ENCODE results near the gene KLHDC9. TPM values are rescaled to one million over a fixed set of nuclear protein-coding genes. Genes with fewer than 3 reads are reported as not detected.
"Not testable (repeated sequence)": the region's sequence is repeated elsewhere in the genome, so short reads cannot be mapped to it uniquely, and the experiment has no call there.

Gene KLHDC9
- total and polyA plus RNA-seq, 2 donors, result 1.9 to 4.7 TPM

DNA sequence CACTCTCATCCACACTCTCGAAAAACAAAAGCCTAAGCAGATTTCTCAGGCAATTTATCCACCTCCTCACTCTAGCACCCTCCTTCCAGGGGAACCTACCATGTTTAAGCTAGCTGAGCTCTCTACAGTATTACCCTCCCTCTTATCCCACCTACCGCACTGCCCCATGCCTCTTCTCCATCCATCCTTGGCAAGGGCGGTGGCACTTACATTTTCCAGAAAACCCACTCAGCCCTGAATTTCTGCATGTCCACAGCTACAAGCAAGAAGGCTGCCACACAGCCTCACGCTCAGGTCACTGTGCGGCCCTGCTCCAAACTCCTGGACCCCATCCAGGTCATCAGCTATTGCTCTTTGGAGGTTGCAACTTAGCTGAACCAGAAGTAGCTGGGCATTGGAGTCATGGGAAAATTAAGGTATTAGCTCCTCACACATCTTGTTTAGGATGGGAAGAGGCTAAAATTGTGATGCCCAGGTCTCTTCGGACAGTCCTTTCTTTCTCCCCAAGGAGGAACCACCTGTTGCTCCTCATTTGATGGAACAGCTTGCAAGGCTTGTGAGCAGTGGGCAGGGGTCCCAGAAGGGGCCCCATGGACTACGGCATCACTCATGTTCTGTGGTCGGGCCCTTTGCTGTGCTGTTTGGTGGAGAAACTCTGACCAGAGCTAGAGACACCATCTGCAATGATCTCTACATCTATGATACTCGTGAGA lies 1.1 kb downstream of the KLHDC9 start:
- H3K4me1 ChIP-seq (ENCODE audit: control insufficient read depth in 2 of 2, insufficient read depth in 2 of 2, low read length in 2 of 2), result peaks cover 11 to 20% of the 10 kb centered on the region in 2 donors
- H3K4me3 ChIP-seq (ENCODE audit: low read length in 2 of 2), result peak overlapping the region in 1 of 2 donors; percentile 24
- peaks cover 2 to 14% of the 10 kb centered on the region in 2 donors for H3K27me3 ChIP-seq (ENCODE audit: control insufficient read depth in 2 of 2, insufficient read depth in 1 of 2, low read length in 1 of 2)
- H3K36me3 ChIP-seq (ENCODE audit: control insufficient read depth in 2 of 2, insufficient read depth in 2 of 2, low read length in 1 of 2), result peaks cover 21 to 27% of the 10 kb centered on the region in 2 donors
- 96% methylated on average over 9 of the region's 9 CpGs for WGBS
- H3K9me3 ChIP-seq (ENCODE audit: control insufficient read depth in 2 of 2, insufficient read depth in 1 of 2, low read length in 1 of 2), result peaks cover 0 to 5% of the 10 kb centered on the region in 2 donors
- no peak overlapping the region for H3K27ac ChIP-seq (ENCODE audit: low read depth in 1 of 2, low read length in 1 of 2)
- no peak for DNase-seq (ENCODE audit: low read depth in 6 of 9, low spot score in 9 of 9)

DNA sequence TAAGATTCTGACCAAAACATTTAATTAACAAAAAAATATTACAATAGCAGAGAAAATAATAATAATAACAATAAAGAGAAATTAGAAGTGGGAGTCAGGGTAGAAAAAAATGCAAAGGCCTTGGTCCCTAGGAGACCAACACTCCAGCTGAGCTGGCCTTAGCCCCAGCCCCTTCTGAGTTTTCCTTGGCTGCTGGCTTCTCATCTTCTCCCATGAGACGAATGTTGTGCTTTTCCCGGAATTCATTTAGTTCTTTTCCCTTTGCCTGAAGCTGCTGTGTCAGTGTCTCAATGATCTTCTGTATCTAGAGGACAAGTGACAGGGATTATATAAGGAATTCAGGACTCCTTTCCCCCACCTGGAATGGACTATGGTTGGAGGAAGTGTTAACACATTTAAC lies 2.4 kb downstream of the KLHDC9 start:
- H3K36me3 ChIP-seq (ENCODE audit: control insufficient read depth in 2 of 2, insufficient read depth in 2 of 2, low read length in 1 of 2), result peaks cover 21 to 27% of the 10 kb centered on the region in 2 donors

DNA sequence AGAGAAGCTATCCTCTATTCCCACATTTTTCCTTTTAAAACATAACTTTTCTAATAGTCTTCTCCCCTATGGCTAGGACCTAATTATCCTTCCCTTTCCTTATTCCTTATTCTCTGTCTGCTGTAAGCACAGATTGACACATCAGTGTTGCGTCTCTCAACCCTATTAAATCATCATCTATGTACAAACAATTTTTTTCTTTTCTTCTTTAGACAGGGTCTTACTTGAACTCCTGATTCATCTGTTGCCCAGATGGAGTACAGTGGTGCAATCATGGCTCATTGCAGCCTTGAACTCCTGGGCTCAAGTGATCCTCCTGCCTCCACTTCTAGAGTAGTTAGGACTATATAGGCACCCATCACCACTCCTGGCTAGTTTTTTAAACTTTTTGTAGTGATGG lies 8.3 kb downstream of the KLHDC9 start:
- Histone ChIP-seq H3K27ac (ENCODE audit: low read depth in 1 of 2, low read length in 1 of 2) (no peak overlapping the region), H3K4me3 (ENCODE audit: low read length in 2 of 2) (no peak overlapping the region), H3K36me3 (ENCODE audit: control insufficient read depth in 2 of 2, insufficient read depth in 2 of 2, low read length in 1 of 2) (peaks cover 13 to 19% of the 10 kb centered on the region in 2 donors), H3K27me3 (ENCODE audit: control insufficient read depth in 2 of 2, insufficient read depth in 1 of 2, low read length in 1 of 2) (no peaks in the 10 kb centered on the region), H3K9me3 (ENCODE audit: control insufficient read depth in 2 of 2, insufficient read depth in 1 of 2, low read length in 1 of 2) (no peaks in the 10 kb centered on the region), H3K4me1 (ENCODE audit: control insufficient read depth in 2 of 2, insufficient read depth in 2 of 2, low read length in 2 of 2) (no peaks in the 10 kb centered on the region)
- DNase-seq (ENCODE audit: low read depth in 6 of 9, low spot score in 9 of 9), result no peak
- 99% methylated on average over 1 of the region's 1 CpG for whole genome bisulfite sequencing

More for the DNA sequence above, 2.4 kb downstream of the KLHDC9 start:
- DNase-seq (ENCODE audit: low read depth in 6 of 9, low spot score in 9 of 9), result no peak
- Histone ChIP-seq H3K27ac (ENCODE audit: low read depth in 1 of 2, low read length in 1 of 2) (no peak overlapping the region), H3K27me3 (ENCODE audit: control insufficient read depth in 2 of 2, insufficient read depth in 1 of 2, low read length in 1 of 2) (peaks cover 2 to 14% of the 10 kb centered on the region in 2 donors), H3K4me3 (ENCODE audit: low read length in 2 of 2) (no peak overlapping the region), H3K4me1 (ENCODE audit: control insufficient read depth in 2 of 2, insufficient read depth in 2 of 2, low read length in 2 of 2) (peaks cover 11 to 20% of the 10 kb centered on the region in 2 donors), H3K9me3 (ENCODE audit: control insufficient read depth in 2 of 2, insufficient read depth in 1 of 2, low read length in 1 of 2) (peaks cover 0 to 5% of the 10 kb centered on the region in 2 donors)
- 98% methylated on average over 2 of the region's 2 CpGs for WGBS

DNA sequence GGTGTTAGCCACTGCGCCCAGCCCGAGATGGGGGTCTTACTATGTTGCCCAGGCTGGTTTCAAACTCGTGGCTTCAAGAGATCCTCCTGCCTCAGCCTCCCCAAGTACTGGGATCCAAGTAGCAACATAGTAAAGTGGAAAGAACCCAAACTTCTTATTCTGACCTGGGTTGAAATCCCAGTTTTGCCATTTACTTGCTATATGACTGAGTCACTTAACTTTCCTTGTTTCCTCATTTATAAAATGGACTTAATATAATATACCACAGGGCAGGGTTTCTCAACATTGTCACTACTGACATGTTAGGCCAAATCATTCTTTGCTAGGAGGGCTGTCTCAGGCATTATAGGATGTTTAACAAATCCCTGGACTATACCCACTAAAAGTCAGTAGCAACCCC lies 13.0 kb downstream of the KLHDC9 start:
- Histone ChIP-seq H3K27me3 (ENCODE audit: control insufficient read depth in 2 of 2, insufficient read depth in 1 of 2, low read length in 1 of 2) (no peaks in the 10 kb centered on the region), H3K4me1 (ENCODE audit: control insufficient read depth in 2 of 2, insufficient read depth in 2 of 2, low read length in 2 of 2) (peaks cover 0 to 4% of the 10 kb centered on the region in 2 donors), H3K27ac (ENCODE audit: low read depth in 1 of 2, low read length in 1 of 2) (no peak overlapping the region), H3K36me3 (ENCODE audit: control insufficient read depth in 2 of 2, insufficient read depth in 2 of 2, low read length in 1 of 2) (peaks cover 5 to 8% of the 10 kb centered on the region in 2 donors), H3K4me3 (ENCODE audit: low read length in 2 of 2) (no peak overlapping the region), H3K9me3 (ENCODE audit: control insufficient read depth in 2 of 2, insufficient read depth in 1 of 2, low read length in 1 of 2) (no peaks in the 10 kb centered on the region)
- no peak for DNase-seq (ENCODE audit: low read depth in 6 of 9, low spot score in 9 of 9)
- WGBS, result 97% methylated on average over 3 of the region's 3 CpGs

DNA sequence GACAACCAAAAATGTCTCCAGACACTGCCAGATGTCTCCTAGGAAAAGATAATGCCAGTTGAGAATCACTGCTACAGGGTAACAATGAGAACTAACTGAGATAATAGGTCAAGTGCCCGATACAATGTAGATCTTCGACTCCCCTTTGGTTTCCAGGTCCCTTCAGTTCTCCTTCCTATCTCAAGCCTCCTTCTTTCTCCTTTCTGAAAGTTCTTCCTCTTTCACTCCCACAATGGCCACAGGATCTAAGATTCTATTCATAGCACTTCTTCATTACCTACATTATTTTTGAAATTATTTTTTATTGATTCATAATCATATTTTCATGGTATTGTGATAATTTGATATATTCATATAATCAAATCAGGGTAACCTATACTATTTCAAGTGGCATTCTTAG lies 13.4 kb downstream of the KLHDC9 start:
- peaks cover under 1 to 8% of the 10 kb centered on the region in 2 donors for H3K4me1 ChIP-seq (ENCODE audit: control insufficient read depth in 2 of 2, insufficient read depth in 2 of 2, low read length in 2 of 2)
- H3K27ac ChIP-seq (ENCODE audit: low read depth in 1 of 2, low read length in 1 of 2), result no peak overlapping the region
- no peak overlapping the region for H3K4me3 ChIP-seq (ENCODE audit: low read length in 2 of 2)
- WGBS, result 62% methylated on average over 2 of the region's 2 CpGs
- DNase-seq (ENCODE audit: low read depth in 6 of 9, low spot score in 9 of 9), result no peak
- no peaks in the 10 kb centered on the region for H3K27me3 ChIP-seq (ENCODE audit: control insufficient read depth in 2 of 2, insufficient read depth in 1 of 2, low read length in 1 of 2)
- peaks cover 5 to 7% of the 10 kb centered on the region in 2 donors for H3K36me3 ChIP-seq (ENCODE audit: control insufficient read depth in 2 of 2, insufficient read depth in 2 of 2, low read length in 1 of 2)
- no peaks in the 10 kb centered on the region for H3K9me3 ChIP-seq (ENCODE audit: control insufficient read depth in 2 of 2, insufficient read depth in 1 of 2, low read length in 1 of 2)

DNA sequence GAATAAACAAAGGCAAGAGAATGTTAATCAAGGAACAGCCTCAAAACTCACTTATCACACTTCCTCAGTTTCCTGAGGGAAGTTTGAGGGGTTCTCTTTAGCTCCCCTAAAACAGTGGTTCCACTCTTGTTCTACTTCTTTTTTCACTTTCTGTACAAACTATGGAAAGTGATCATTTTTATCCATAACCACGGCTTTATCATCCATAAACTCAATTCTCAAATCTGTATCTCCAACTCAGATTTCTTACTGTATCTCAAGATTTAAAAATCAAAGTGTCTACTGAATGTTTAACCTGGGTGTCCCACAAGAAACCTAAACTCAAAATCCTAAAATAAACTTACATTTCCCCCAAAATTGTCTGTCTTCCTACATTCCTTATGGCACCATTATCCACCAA lies 15.8 kb downstream of the KLHDC9 start:
- peaks cover 4 to 5% of the 10 kb centered on the region in 2 donors for H3K36me3 ChIP-seq (ENCODE audit: control insufficient read depth in 2 of 2, insufficient read depth in 2 of 2, low read length in 1 of 2)
- 37% methylated on average over 1 of the region's 1 CpG for WGBS
- no peak overlapping the region for H3K27ac ChIP-seq (ENCODE audit: low read depth in 1 of 2, low read length in 1 of 2)
- H3K4me3 ChIP-seq (ENCODE audit: low read length in 2 of 2), result no peak overlapping the region
- peaks cover 13 to 22% of the 10 kb centered on the region in 2 donors for H3K4me1 ChIP-seq (ENCODE audit: control insufficient read depth in 2 of 2, insufficient read depth in 2 of 2, low read length in 2 of 2)
- no peaks in the 10 kb centered on the region for H3K27me3 ChIP-seq (ENCODE audit: control insufficient read depth in 2 of 2, insufficient read depth in 1 of 2, low read length in 1 of 2)
- no peak for DNase-seq (ENCODE audit: low read depth in 6 of 9, low spot score in 9 of 9)
- no peaks in the 10 kb centered on the region for H3K9me3 ChIP-seq (ENCODE audit: control insufficient read depth in 2 of 2, insufficient read depth in 1 of 2, low read length in 1 of 2)

DNA sequence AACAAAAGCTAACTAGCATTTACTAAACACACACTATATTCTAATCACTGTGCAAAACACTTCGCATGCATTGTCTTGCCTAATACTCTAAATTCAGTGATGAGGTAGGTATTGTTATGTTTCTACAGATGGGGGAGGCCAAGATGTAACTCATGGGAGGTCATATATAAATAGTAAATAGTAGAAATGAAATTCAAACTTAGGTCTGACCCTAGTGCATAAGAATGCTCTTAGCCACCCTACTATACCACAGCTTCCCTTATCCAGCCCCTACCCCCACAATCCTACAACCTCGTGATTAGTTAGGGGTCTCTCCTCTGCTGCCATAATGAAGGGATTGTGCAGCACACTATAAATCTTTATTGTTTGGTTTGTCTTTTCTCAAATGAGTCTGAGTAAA lies 16.4 kb downstream of the KLHDC9 start:
- Histone ChIP-seq H3K9me3 (ENCODE audit: control insufficient read depth in 2 of 2, insufficient read depth in 1 of 2, low read length in 1 of 2) (no peaks in the 10 kb centered on the region), H3K27ac (ENCODE audit: low read depth in 1 of 2, low read length in 1 of 2) (no peak overlapping the region), H3K36me3 (ENCODE audit: control insufficient read depth in 2 of 2, insufficient read depth in 2 of 2, low read length in 1 of 2) (peaks cover 2 to 4% of the 10 kb centered on the region in 2 donors), H3K4me3 (ENCODE audit: low read length in 2 of 2) (no peak overlapping the region), H3K4me1 (ENCODE audit: control insufficient read depth in 2 of 2, insufficient read depth in 2 of 2, low read length in 2 of 2) (peaks cover 19 to 29% of the 10 kb centered on the region in 2 donors), H3K27me3 (ENCODE audit: control insufficient read depth in 2 of 2, insufficient read depth in 1 of 2, low read length in 1 of 2) (no peaks in the 10 kb centered on the region)
- 91% methylated on average over 2 of the region's 2 CpGs for WGBS
- no peak for DNase-seq (ENCODE audit: low read depth in 6 of 9, low spot score in 9 of 9)

DNA sequence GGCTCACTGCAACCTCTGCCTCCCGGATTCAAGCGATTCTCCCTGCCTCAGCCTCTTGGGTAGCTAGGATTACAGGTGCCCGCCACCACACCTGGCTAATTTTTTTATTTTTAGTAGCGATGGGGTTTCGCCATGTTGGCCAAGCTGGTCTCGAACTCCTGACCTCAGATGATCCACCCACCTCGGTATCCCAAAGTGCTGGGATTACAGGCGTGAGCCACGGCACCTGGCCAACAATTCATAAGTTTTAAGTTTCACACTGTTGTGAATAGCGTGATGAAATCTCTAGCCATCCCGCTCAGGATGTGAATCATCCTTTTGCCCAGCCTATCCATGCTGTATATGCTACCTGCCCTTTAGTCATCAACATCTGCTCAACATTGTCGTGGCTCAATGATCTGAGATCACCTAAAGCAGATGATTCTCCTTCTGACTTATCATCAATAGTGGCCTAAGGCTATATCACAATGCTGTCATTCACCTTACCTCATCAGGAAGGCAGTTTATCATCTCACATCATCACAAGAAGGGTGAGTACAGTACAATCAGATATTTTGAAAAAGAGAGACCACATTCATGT lies 17.1 kb downstream of the KLHDC9 start:
- no peak overlapping the region for H3K4me3 ChIP-seq (ENCODE audit: low read length in 2 of 2)
- H3K36me3 ChIP-seq (ENCODE audit: control insufficient read depth in 2 of 2, insufficient read depth in 2 of 2, low read length in 1 of 2), result peaks cover 4 to 6% of the 10 kb centered on the region in 2 donors
- no peak for DNase-seq (ENCODE audit: low read depth in 6 of 9, low spot score in 9 of 9)
- H3K27me3 ChIP-seq (ENCODE audit: control insufficient read depth in 2 of 2, insufficient read depth in 1 of 2, low read length in 1 of 2), result no peaks in the 10 kb centered on the region
- H3K4me1 ChIP-seq (ENCODE audit: control insufficient read depth in 2 of 2, insufficient read depth in 2 of 2, low read length in 2 of 2), result peaks cover 23 to 34% of the 10 kb centered on the region in 2 donors
- H3K27ac ChIP-seq (ENCODE audit: low read depth in 1 of 2, low read length in 1 of 2), result no peak overlapping the region
- H3K9me3 ChIP-seq (ENCODE audit: control insufficient read depth in 2 of 2, insufficient read depth in 1 of 2, low read length in 1 of 2), result no peaks in the 10 kb centered on the region
- 94% methylated on average over 12 of the region's 12 CpGs for WGBS

DNA sequence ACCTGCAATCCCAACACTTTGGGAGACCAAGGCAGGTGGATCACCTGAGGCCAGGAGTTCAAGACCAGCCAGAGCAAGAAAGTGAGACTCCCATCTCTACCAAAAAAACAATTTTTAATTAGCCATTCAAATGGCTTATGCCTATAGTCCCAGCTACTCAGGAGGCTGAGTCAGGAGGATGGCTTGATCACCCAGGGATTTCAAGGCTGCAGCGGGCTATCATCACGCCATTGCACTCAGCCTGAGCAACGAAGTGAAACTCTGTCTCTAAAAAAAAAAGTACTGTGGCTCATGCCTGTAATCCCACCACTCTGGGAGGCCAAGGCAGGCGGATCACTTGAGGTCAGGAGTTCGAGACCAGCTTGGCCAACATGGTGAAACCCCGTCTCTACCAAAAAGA lies 17.8 kb downstream of the KLHDC9 start:
- H3K27ac ChIP-seq (ENCODE audit: low read depth in 1 of 2, low read length in 1 of 2); H3K4me3 ChIP-seq (ENCODE audit: low read length in 2 of 2); H3K27me3 ChIP-seq (ENCODE audit: control insufficient read depth in 2 of 2, insufficient read depth in 1 of 2, low read length in 1 of 2); H3K9me3 ChIP-seq (ENCODE audit: control insufficient read depth in 2 of 2, insufficient read depth in 1 of 2, low read length in 1 of 2); DNase-seq (ENCODE audit: low read depth in 6 of 9, low spot score in 9 of 9): not testable (repeated sequence)
- 95% methylated on average over 6 of the region's 6 CpGs for WGBS
- Histone ChIP-seq H3K4me1 (ENCODE audit: control insufficient read depth in 2 of 2, insufficient read depth in 2 of 2, low read length in 2 of 2) (peaks cover 23 to 34% of the 10 kb centered on the region in 2 donors), H3K36me3 (ENCODE audit: control insufficient read depth in 2 of 2, insufficient read depth in 2 of 2, low read length in 1 of 2) (peaks cover 10 to 14% of the 10 kb centered on the region in 2 donors)

All from thymus (tissue), 11 donors.